Esophagus muscularis mucosa (tissue), 4 donors: ENCODE data around the gene WNT3. TPM values are rescaled to one million over a fixed set of nuclear protein-coding genes. Genes with fewer than 3 reads are reported as not detected.
"Not testable (repeated sequence)": the region's sequence is repeated elsewhere in the genome, so short reads cannot be mapped to it uniquely, and the experiment has no call there.

Source experiments
- DNase-seq: peaks from one replicate; pipeline ENCODE4 v3.0.0-alpha.2; 2017; ENCODE audit errors: extremely low spot score
- H3K27ac ChIP-seq, 4 donors: fragments of 200-600 bp; sonication (generic); replicated peaks in 1 of 4; 1 replicate in 3 of 4; 2 replicates in 1 of 4; pipeline ENCODE4 v1.5.1; 2016 to 2019; ENCODE audit warnings: mild to moderate bottlenecking in 1 of 4
- H3K27me3 ChIP-seq, 4 donors: fragments of 200-600 bp; sonication (generic); one replicate each; pipeline versions ENCODE4 v1.5.1 to v1.6.0; 2016 to 2019
- H3K36me3 ChIP-seq, 4 donors: fragments of 200-600 bp; sonication (generic); one replicate each; pipeline ENCODE4 v1.5.1; 2016 to 2019
- H3K4me1 ChIP-seq, 4 donors: fragments of 200-600 bp; sonication (generic); one replicate each; pipeline ENCODE4 v1.5.1; 2016 to 2019
- H3K4me3 ChIP-seq, 4 donors: fragments of 200-600 bp; sonication (generic); 1 replicate in 2 of 4; 2 replicates in 2 of 4; pipeline ENCODE4 v1.5.1; 2016 to 2019; ENCODE audit warnings: mild to moderate bottlenecking in 4 of 4, moderate library complexity in 1 of 4
- H3K9me3 ChIP-seq, 4 donors: fragments of 200-600 bp; sonication (generic); 1 replicate in 3 of 4; 2 replicates in 1 of 4; pipeline ENCODE4 v1.5.1; 2016 to 2019
- EP300 ChIP-seq: sonication (generic); formaldehyde crosslinking; IDR thresholded peaks from one replicate; pipeline ENCODE4 v1.6.1; 2017; ENCODE audit warnings: antibody characterized with exemption
- POLR2A ChIP-seq: fragments of 450-650 bp; IDR thresholded peaks from one replicate; pipeline ENCODE4 v1.6.1; 2017; ENCODE audit warnings: antibody characterized with exemption, moderate library complexity, mild to moderate bottlenecking, low read depth
- POLR2AphosphoS5 ChIP-seq, 2 donors: sonication (generic); formaldehyde crosslinking; IDR thresholded peaks; one replicate each; pipeline ENCODE4 v1.6.1; 2017; ENCODE audit warnings: antibody characterized with exemption in 2 of 2
- WGBS: methylation state at CpG from one replicate; pipeline ENCODE4 v1.1.5; 2018; 5-methylcytosine and 5-hydroxymethylcytosine counted together
- intact Hi-C: fragments of 100-400 bp; cut with DNase I; formaldehyde crosslinking; loops from one replicate; pipeline ENCODE4 v1.15.1; 2023
- total RNA-seq, 4 donors: library from RNA; depleted of rRNA; stranded (reverse); fragments of >200 nt; gene quantifications; one replicate each; pipeline versions ENCODE4 v1.1.0 to v1.2.1, GENCODE V29; 2016
- TF ChIP-seq, protein P1 (sequence below), 3 experiments: fragments of 200-600 bp in 2 of 3; fragments of 450-650 bp in 1 of 3; sonication (generic) in 2 of 3; IDR thresholded peaks; one replicate each; pipeline ENCODE4 v1.5.1; 2017 to 2019; ENCODE audit warnings: antibody characterized with exemption in 3 of 3, mild to moderate bottlenecking in 2 of 3, moderate library complexity in 1 of 3

The WNT3 gene
- total RNA-seq, 4 donors from 2014 or later = under 0.01 to 1.3 (median 1.1) TPM

DNA sequence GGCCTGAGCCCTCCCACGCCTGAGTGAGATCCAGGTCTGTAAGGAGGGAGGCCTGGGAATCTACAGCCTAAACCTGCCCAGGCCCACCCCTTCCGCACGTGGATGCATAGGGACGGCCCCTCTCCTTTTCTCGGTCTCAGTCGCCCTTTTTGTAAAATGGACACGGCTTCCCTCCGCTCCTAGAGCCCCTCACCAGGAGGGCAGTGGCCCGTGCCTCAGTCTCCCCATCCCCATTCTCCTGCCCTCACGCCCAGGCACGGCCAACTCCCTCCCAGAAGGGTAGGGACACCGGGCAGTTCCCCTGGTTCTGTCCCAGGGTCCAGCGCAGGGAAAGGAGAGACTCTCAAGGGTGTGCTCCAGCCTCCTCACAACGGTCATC, 48.1 kb downstream of the WNT3 start:
- H3K27me3 ChIP-seq = peaks cover 0 to 33% (median 0%) of the 10 kb centered on the region in 4 donors
- H3K4me1 ChIP-seq = peaks cover 13 to 32% (median 29%) of the 10 kb centered on the region in 4 donors
- H3K9me3 ChIP-seq = no peaks in the 10 kb centered on the region
- H3K27ac ChIP-seq = peak overlapping the region in 1 of 4 donors; percentile 81
- DNase-seq = no peak
- TF ChIP-seq POLR2A = no peak
- TF ChIP-seq EP300 = no peak
- TF ChIP-seq POLR2AphosphoS5 (IDR thresholded peaks at IDR 0.05) = no peak
- TF ChIP-seq, protein P1, sequence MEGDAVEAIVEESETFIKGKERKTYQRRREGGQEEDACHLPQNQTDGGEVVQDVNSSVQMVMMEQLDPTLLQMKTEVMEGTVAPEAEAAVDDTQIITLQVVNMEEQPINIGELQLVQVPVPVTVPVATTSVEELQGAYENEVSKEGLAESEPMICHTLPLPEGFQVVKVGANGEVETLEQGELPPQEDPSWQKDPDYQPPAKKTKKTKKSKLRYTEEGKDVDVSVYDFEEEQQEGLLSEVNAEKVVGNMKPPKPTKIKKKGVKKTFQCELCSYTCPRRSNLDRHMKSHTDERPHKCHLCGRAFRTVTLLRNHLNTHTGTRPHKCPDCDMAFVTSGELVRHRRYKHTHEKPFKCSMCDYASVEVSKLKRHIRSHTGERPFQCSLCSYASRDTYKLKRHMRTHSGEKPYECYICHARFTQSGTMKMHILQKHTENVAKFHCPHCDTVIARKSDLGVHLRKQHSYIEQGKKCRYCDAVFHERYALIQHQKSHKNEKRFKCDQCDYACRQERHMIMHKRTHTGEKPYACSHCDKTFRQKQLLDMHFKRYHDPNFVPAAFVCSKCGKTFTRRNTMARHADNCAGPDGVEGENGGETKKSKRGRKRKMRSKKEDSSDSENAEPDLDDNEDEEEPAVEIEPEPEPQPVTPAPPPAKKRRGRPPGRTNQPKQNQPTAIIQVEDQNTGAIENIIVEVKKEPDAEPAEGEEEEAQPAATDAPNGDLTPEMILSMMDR (IDR thresholded peaks at IDR 0.05) = no peak
- peak overlapping the region; percentile 64 to 84 (median 70) for H3K4me3 ChIP-seq
- 69% methylated on average over 14 of the region's 14 CpGs for WGBS
- intact Hi-C loops = no loop called here
- no peaks in the 10 kb centered on the region for H3K36me3 ChIP-seq

DNA sequence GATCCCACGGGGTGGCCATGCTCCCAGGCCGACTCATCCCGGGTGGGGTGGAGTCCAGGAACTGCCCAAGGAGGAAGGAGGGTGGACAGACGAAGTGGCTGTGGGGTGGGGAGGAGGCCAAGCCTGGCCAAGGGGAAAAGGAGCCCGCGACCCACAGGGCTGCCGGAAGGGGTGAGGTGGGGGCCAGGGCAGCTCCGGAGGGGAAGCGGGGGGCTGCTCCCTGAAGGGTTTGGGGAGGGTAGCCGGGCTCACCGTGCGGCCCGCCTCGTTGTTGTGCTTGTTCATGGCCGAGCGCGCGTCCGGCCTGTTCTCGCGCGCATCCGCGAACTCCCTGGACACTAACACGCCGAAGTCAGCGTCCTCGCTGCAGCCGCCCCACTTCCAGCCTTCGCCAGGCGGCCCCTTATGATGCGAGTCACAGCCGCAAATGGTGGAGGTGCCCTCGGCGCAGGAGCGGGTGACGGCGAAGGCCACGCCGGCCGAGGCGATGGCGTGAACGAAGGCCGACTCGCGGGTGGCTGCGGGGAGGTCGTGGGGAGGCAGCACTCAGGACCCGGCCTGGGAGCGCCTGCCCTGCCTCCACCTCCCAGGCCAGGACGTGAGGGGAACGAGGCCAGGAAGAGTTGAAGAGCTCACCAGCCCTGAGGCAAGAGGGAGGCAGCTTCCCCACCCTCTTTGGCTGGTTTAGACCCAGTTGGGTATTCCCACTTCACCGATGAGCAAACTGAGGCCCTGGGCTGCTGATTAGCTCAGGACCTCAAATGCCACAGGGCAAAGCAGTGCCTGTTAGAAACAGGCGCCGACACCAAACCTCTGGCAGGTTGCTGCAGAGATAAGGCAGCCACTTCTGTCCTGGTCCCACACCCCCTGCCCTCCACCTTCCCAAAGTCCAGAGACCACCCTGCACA, 48.7 kb downstream of the WNT3 start:
- intact Hi-C loops = no loop called here
- Histone ChIP-seq H3K27me3 (peaks cover 0 to 33% (median 0%) of the 10 kb centered on the region in 4 donors), H3K36me3 (no peaks in the 10 kb centered on the region), H3K4me1 (peaks cover 18 to 35% (median 30%) of the 10 kb centered on the region in 4 donors), H3K27ac (no peak overlapping the region), H3K9me3 (no peaks in the 10 kb centered on the region), H3K4me3 (peak overlapping the region; percentile 34 to 37 (median 36))
- no peak for TF ChIP-seq EP300
- TF ChIP-seq, protein P1 (IDR thresholded peaks at IDR 0.05) = no peak
- TF ChIP-seq POLR2AphosphoS5 (IDR thresholded peaks at IDR 0.05) = no peak
- no peak for TF ChIP-seq POLR2A
- WGBS = 51% methylated on average over 54 of the region's 56 CpGs
- no peak for DNase-seq

DNA sequence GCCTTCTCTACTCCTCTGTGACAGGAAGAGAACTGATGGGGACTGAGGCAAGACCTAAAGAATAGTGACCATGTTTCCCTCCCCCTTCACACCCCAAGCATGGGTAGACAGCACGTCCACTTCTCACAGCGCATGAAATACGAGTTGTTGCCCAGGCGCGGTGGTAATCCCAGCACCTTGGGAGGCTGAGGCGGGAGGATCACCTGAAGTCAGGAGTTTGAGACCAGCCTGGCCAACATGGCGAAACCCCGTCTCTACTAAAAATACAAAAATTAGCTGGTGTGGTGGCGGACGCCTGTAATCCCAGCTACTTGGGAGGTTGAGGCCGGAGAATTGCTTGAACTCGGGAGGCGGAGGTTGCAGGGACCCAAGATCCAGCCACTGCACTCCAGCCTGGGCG, 49.6 kb downstream of the WNT3 start:
- not testable (repeated sequence) for H3K9me3 ChIP-seq, DNase-seq

DNA sequence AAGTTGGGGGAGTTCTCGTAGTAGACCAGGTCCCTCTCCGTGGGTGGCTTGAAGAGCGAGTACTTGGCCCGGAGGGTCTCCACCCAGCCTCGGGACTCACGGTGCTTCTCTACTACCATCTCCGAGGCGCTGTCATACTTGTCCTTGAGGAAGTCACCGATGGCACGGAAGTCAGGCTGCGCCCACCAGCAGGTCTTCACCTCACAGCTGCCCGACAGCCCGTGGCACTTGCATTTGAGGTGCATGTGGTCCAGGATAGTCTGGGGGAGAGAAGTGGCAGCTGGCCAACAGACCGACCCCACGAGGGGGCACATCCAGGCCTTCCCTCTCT, 50.0 kb downstream of the WNT3 start:
- Histone ChIP-seq H3K27me3 (peaks cover 0 to 26% (median 0%) of the 10 kb centered on the region in 4 donors), H3K36me3 (no peaks in the 10 kb centered on the region), H3K27ac (no peak overlapping the region), H3K4me3 (no peak overlapping the region), H3K9me3 (no peaks in the 10 kb centered on the region), H3K4me1 (peaks cover 23 to 35% (median 30%) of the 10 kb centered on the region in 4 donors)
- 92% methylated on average over 6 of the region's 15 CpGs for WGBS
- intact Hi-C loops = no loop called here
- TF ChIP-seq POLR2AphosphoS5 (IDR thresholded peaks at IDR 0.05) (no peak), EP300 (no peak), POLR2A (no peak)
- TF ChIP-seq, protein P1 (IDR thresholded peaks at IDR 0.05) = no peak
- DNase-seq = no peak

More for the DNA sequence above, 49.6 kb downstream of the WNT3 start:
- Histone ChIP-seq H3K27me3 (peaks cover 0 to 29% (median 0%) of the 10 kb centered on the region in 4 donors), H3K4me1 (peaks cover 23 to 35% (median 30%) of the 10 kb centered on the region in 4 donors)
- 98% methylated on average over 14 of the region's 14 CpGs for WGBS
- H3K36me3 ChIP-seq, H3K27ac ChIP-seq, intact Hi-C loops, H3K4me3 ChIP-seq: not testable (repeated sequence)
